A549 (cell line): ENCODE results near the gene BBS9. TPM values are rescaled to one million over a fixed set of nuclear protein-coding genes. Genes with fewer than 3 reads are reported as not detected.

ENCODE experiments used
- ATAC-seq, 2 experiments: fragments of 200-7000 bp in 1 of 2; fragments of >200 bp in 1 of 2; cut with Nextera tagmentation in 1 of 2; cut with Tn5 transposase in 1 of 2; 3 replicates each; pipeline versions ENCODE4 v1.8.0 to v1.9.1; 2018 to 2020; ENCODE audit warnings: mild to moderate bottlenecking in 1 of 2, moderate library complexity in 1 of 2
- CTCF ChIA-PET: fragments of 300-600 bp; sonication (Branson Sonifier 250); formaldehyde crosslinking; extraction: SDS; loops from one replicate; lab custom pipeline; 2021; ENCODE audit warnings: antibody characterized with exemption, inconsistent platforms; lab: Yijun Ruan, JAX
- POLR2A ChIA-PET: fragments of 350-600 bp; formaldehyde crosslinking; extraction: SDS; loops from one replicate; lab custom pipeline; 2021; ENCODE audit warnings: antibody characterized with exemption, inconsistent platforms; lab: Yijun Ruan, JAX
- DNase-seq, 2 experiments: peaks; one replicate each; pipeline versions ENCODE4 v3.0.0 to v3.0.0-alpha.2; 2011 to 2016; ENCODE audit warnings: low read depth in 1 of 2, low spot score in 1 of 2
- FAIRE-seq: peaks from 2 replicates; lab custom pipeline; 2011; peaks lifted over from hg19 to GRCh38; lab: Jason Lieb, UNC
- H3K27ac ChIP-seq, 2 experiments: fragments of >200 bp; sonication (Bioruptor Twin); formaldehyde crosslinking; 3 replicates each; pipeline ENCODE4 v1.5.1; 2016 to 2017
- H3K4me1 ChIP-seq: fragments of >200 bp; sonication (Bioruptor Twin); formaldehyde crosslinking; 3 replicates; pipeline ENCODE4 v1.6.1; 2016
- H3K4me2 ChIP-seq: fragments of >200 bp; sonication (Bioruptor Twin); formaldehyde crosslinking; 3 replicates; pipeline ENCODE4 v1.6.1; 2016
- H3K4me3 ChIP-seq: fragments of >200 bp; sonication (Bioruptor Twin); formaldehyde crosslinking; 3 replicates; pipeline ENCODE4 v1.5.1; 2016
- H3K9me3 ChIP-seq: fragments of >200 bp; sonication (Bioruptor Twin); formaldehyde crosslinking; 3 replicates; pipeline ENCODE4 v1.6.1; 2016
- BHLHE40 ChIP-seq: IDR thresholded peaks from 2 replicates; pipeline ENCODE4 v1.6.1; 2012; ENCODE audit warnings: low read depth, low read length, inconsistent platforms
- CBX8 ChIP-seq: fragments of 200-600 bp; sonication (generic); IDR thresholded peaks from 2 replicates; pipeline ENCODE4 v1.6.1; 2016
- EHMT2 ChIP-seq: fragments of 200-600 bp; sonication (generic); IDR thresholded peaks from 2 replicates; pipeline ENCODE4 v1.6.1; 2016; ENCODE audit warnings: antibody characterized with exemption, low read depth, mild to moderate bottlenecking, moderate library complexity
- FOSL2 ChIP-seq, 2 experiments: fragments of 450-650 bp in 1 of 2; fragments of >200 bp in 1 of 2; sonication (Bioruptor Twin) in 1 of 2; formaldehyde crosslinking; IDR thresholded peaks; 2 replicates each; pipeline versions ENCODE4 v1.5.0 to v1.6.1; 2016 to 2020; ENCODE audit warnings: mild to moderate bottlenecking in 1 of 2, moderate library complexity in 1 of 2
- GATA3 ChIP-seq: IDR thresholded peaks from 2 replicates; pipeline ENCODE4 v1.6.1; 2012; ENCODE audit warnings: borderline replicate concordance
- HEYL ChIP-seq: fragments of 250-450 bp; sonication (Bioruptor Pico); IDR thresholded peaks from 2 replicates; pipeline ENCODE4 v1.8.0; 2021; ENCODE audit warnings: mild to moderate bottlenecking, moderate library complexity
- KDM1A ChIP-seq: fragments of 200-600 bp; sonication (generic); IDR thresholded peaks from 2 replicates; pipeline ENCODE4 v1.6.1; 2016; ENCODE audit warnings: low read depth, mild to moderate bottlenecking
- KDM5A ChIP-seq: fragments of 200-600 bp; sonication (generic); IDR thresholded peaks from 2 replicates; pipeline ENCODE4 v1.6.1; 2016; ENCODE audit warnings: antibody characterized with exemption, mild to moderate bottlenecking
- MAZ ChIP-seq: fragments of 150-350 bp; IDR thresholded peaks from 2 replicates; pipeline ENCODE4 v1.6.1; 2014; ENCODE audit warnings: antibody characterized with exemption, low read depth, low read length, borderline replicate concordance
- POLR2AphosphoS2 ChIP-seq: conservative IDR thresholded peaks from 2 replicates; pipeline ENCODE4 v1.6.1; 2012; ENCODE audit warnings: low read length, improper control_type of control experiment, inconsistent platforms
- RAD21 ChIP-seq, 2 experiments: fragments of >200 bp in 1 of 2; sonication (Bioruptor Twin) in 1 of 2; formaldehyde crosslinking in 1 of 2; IDR thresholded peaks in 1 of 2; conservative IDR thresholded peaks in 1 of 2; 2 replicates in 1 of 2; 3 replicates in 1 of 2; pipeline ENCODE4 v1.6.1; 2012 to 2018; ENCODE audit warnings: inconsistent platforms in 1 of 2
- RARB ChIP-seq: fragments of 250-450 bp; sonication (Bioruptor Pico); IDR thresholded peaks from 2 replicates; pipeline ENCODE4 v1.8.0; 2021; ENCODE audit warnings: mild to moderate bottlenecking, moderate library complexity
- RCOR1 ChIP-seq: fragments of 150-350 bp; IDR thresholded peaks from 2 replicates; pipeline ENCODE4 v1.6.1; 2014; ENCODE audit warnings: antibody characterized with exemption, low read length, low read depth
- RFX5 ChIP-seq: fragments of 450-650 bp; IDR thresholded peaks from 2 replicates; pipeline ENCODE4 v1.7.1; 2014; ENCODE audit warnings: antibody characterized with exemption, mild to moderate bottlenecking, moderate library complexity
- SMC3 ChIP-seq: fragments of >200 bp; sonication (Bioruptor Twin); formaldehyde crosslinking; IDR thresholded peaks from 3 replicates; pipeline ENCODE4 v1.6.1; 2018; ENCODE audit warnings: inconsistent platforms
- SREBF2 ChIP-seq: fragments of 450-650 bp; IDR thresholded peaks from 2 replicates; pipeline ENCODE4 v1.6.1; 2014; ENCODE audit warnings: mild to moderate bottlenecking, moderate library complexity
- TFCP2L1 ChIP-seq: fragments of 250-450 bp; sonication (Bioruptor Pico); IDR thresholded peaks from 2 replicates; pipeline ENCODE4 v1.5.0; 2021; ENCODE audit warnings: mild to moderate bottlenecking
- TP53 ChIP-seq: fragments of 250-450 bp; sonication (Bioruptor Pico); IDR thresholded peaks from 2 replicates; pipeline ENCODE4 v1.5.0; 2021; ENCODE audit warnings: mild to moderate bottlenecking, moderate library complexity
- WGBS: methylation state at CpG from one replicate; pipeline ENCODE4 v1.1.6; 2017; ENCODE audit errors: missing lambda C conversion rate; 5-methylcytosine and 5-hydroxymethylcytosine counted together
- polyA plus RNA-seq, 4 experiments: library from polyadenylated mRNA; depleted of rRNA in 3 of 4; stranded (reverse); fragments of >200 nt; fragmentation: RNase III in 1 of 4; extraction: RNeasy Plus Mini Kit Qiagen cat#74134 plus additional on column Dnase treatment in 1 of 4; gene quantifications; 2 replicates in 3 of 4; 3 replicates in 1 of 4; pipeline ENCODE4 v1.2.3, GENCODE V29; 2011 to 2017
- TF ChIP-seq, protein P1 (sequence below): fragments of >200 bp; sonication (Bioruptor Twin); formaldehyde crosslinking; IDR thresholded peaks from 3 replicates; pipeline ENCODE4 v1.5.1; 2016
- TF ChIP-seq, protein P2 (sequence below): fragments of >200 bp; sonication (Bioruptor Twin); formaldehyde crosslinking; IDR thresholded peaks from 3 replicates; pipeline ENCODE4 v1.6.1; 2016
- TF ChIP-seq, protein P3 (sequence below): IDR thresholded peaks from 2 replicates; pipeline ENCODE4 v1.6.1; 2012; ENCODE audit warnings: low read depth, borderline replicate concordance
- TF ChIP-seq, protein P4 (sequence below): fragments of 250-450 bp; sonication (Bioruptor Pico); IDR thresholded peaks from 2 replicates; pipeline ENCODE4 v1.5.0; 2020; ENCODE audit warnings: low read depth, mild to moderate bottlenecking, moderate library complexity

Gene BBS9
- polyA plus RNA-seq, 2 of the 4 experiments (the other 2 are of a cell fraction): 8.3 to 9.1 TPM

DNA sequence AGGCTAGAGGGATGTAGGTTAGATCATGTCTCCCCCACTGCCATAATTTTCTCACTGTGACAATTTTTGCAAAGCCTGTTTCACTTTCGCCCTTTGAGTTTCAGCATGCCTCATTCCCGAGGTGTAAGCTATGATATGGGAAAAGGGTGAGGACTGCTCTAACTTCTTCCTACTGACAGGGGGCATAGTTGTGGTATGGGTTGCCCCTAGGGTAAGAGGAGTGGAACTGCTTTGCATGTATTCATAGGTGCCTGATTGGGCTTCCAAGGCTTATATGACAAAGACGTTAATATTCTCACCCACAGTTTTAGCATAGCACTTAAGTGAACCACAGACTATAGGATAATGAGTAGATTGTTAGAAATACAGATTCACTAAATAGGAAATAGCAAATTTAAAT lies 148.7 kb downstream of the BBS9 start:
- H3K4me1 ChIP-seq: 0 out of 3 replicates have a peak, but pooled peaks cover 3% of the 10 kb centered on the region
- no peak for TF ChIP-seq BHLHE40
- no peak for TF ChIP-seq EHMT2
- no peak for TF ChIP-seq RFX5
- TF ChIP-seq HEYL (CRISPR knock-in tag): no peak
- no peak for TF ChIP-seq TFCP2L1
- no peak for TF ChIP-seq FOSL2 (IDR thresholded peaks at IDR 0.05)
- TF ChIP-seq FOSL2 (CRISPR knock-in tag; IDR thresholded peaks at IDR 0.05): no peak
- TF ChIP-seq, protein P1, sequence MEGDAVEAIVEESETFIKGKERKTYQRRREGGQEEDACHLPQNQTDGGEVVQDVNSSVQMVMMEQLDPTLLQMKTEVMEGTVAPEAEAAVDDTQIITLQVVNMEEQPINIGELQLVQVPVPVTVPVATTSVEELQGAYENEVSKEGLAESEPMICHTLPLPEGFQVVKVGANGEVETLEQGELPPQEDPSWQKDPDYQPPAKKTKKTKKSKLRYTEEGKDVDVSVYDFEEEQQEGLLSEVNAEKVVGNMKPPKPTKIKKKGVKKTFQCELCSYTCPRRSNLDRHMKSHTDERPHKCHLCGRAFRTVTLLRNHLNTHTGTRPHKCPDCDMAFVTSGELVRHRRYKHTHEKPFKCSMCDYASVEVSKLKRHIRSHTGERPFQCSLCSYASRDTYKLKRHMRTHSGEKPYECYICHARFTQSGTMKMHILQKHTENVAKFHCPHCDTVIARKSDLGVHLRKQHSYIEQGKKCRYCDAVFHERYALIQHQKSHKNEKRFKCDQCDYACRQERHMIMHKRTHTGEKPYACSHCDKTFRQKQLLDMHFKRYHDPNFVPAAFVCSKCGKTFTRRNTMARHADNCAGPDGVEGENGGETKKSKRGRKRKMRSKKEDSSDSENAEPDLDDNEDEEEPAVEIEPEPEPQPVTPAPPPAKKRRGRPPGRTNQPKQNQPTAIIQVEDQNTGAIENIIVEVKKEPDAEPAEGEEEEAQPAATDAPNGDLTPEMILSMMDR: no peak
- TF ChIP-seq SREBF2: no peak
- TF ChIP-seq SMC3: no peak
- no peak for TF ChIP-seq KDM1A
- no peak for TF ChIP-seq RARB (CRISPR knock-in tag)
- TF ChIP-seq RAD21 (conservative IDR thresholded peaks at IDR 0.05 in 1 of 2, IDR thresholded peaks at IDR 0.05 in 1 of 2): no peak
- no peak for TF ChIP-seq GATA3
- no peak for TF ChIP-seq KDM5A
- no peak for TF ChIP-seq RCOR1
- TF ChIP-seq MAZ: no peak
- TF ChIP-seq, protein P2, sequence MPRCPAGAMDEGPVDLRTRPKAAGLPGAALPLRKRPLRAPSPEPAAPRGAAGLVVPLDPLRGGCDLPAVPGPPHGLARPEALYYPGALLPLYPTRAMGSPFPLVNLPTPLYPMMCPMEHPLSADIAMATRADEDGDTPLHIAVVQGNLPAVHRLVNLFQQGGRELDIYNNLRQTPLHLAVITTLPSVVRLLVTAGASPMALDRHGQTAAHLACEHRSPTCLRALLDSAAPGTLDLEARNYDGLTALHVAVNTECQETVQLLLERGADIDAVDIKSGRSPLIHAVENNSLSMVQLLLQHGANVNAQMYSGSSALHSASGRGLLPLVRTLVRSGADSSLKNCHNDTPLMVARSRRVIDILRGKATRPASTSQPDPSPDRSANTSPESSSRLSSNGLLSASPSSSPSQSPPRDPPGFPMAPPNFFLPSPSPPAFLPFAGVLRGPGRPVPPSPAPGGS: no peak
- TF ChIP-seq TP53 (CRISPR knock-in tag): no peak
- no peak overlapping the region for H3K27ac ChIP-seq
- peak in 1 of 2 experiments; percentile 13 for DNase-seq
- H3K4me2 ChIP-seq: no peak overlapping the region
- ATAC-seq: peak; percentile 62 to 64; a peak in 4 of 6 replicates
- 77% methylated on average over 3 of the region's 3 CpGs for WGBS
- ChIA-PET CTCF (interaction anchor here (1.2 kb wide), 1 partner anchor 35 kb away, joined by 3 read pairs; no protein-coding TSS in a partner anchor), POLR2A (no interaction called here)
- H3K9me3 ChIP-seq: no peaks in the 10 kb centered on the region
- no peak overlapping the region for H3K4me3 ChIP-seq
- FAIRE-seq: no peak

DNA sequence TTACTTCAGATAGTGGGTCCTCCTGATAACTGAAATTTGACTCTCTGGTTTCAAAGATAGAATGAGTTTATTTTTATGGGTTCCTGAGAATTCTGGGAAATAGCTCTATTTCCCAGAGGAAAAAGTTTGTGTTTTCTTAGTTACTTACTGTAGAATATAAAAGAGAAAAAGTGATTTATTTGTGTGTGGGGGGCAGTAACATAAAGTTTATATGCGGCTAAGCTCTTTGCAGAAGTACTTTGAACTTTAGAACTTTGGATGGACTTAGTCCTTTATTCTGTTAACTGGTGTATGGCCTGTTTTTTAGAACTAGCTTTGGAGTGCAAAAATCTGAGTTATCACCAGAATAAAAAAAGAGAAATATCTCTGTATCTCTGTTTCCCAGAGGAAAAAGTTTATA lies 157.1 kb downstream of the BBS9 start:
- ATAC-seq (no peak), FAIRE-seq (no peak), DNase-seq (no peak)
- peaks cover 9% of the 10 kb centered on the region; the same call in 2 of the 3 replicates for H3K9me3 ChIP-seq
- H3K4me1 ChIP-seq: no peaks in the 10 kb centered on the region
- WGBS: 76% methylated on average over 1 of the region's 1 CpG
- no peak overlapping the region for H3K4me2 ChIP-seq
- no peak overlapping the region for H3K27ac ChIP-seq
- CTCF ChIA-PET: no interaction called here
- TF ChIP-seq SMC3: no peak
- TF ChIP-seq HEYL (CRISPR knock-in tag): no peak
- TF ChIP-seq, protein P3, sequence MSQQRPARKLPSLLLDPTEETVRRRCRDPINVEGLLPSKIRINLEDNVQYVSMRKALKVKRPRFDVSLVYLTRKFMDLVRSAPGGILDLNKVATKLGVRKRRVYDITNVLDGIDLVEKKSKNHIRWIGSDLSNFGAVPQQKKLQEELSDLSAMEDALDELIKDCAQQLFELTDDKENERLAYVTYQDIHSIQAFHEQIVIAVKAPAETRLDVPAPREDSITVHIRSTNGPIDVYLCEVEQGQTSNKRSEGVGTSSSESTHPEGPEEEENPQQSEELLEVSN: no peak
- TF ChIP-seq, protein P4, sequence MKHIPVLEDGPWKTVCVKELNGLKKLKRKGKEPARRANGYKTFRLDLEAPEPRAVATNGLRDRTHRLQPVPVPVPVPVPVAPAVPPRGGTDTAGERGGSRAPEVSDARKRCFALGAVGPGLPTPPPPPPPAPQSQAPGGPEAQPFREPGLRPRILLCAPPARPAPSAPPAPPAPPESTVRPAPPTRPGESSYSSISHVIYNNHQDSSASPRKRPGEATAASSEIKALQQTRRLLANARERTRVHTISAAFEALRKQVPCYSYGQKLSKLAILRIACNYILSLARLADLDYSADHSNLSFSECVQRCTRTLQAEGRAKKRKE (CRISPR knock-in tag): no peak
- TF ChIP-seq POLR2AphosphoS2: no peak
- no peak for TF ChIP-seq CBX8
- POLR2A ChIA-PET: no interaction called here
- H3K4me3 ChIP-seq: no peak overlapping the region
